CD14-positive monocyte (primary cell): Measurements from ENCODE around the gene PCGF6. TPM values are rescaled to one million over a fixed set of nuclear protein-coding genes. Genes with fewer than 3 reads are reported as not detected.

Experiments used
- DNase-seq, 3 donors: peaks; one replicate each; pipeline ENCODE4 v3.0.0-alpha.2; 2011 to 2022
- H2AFZ ChIP-seq: 2 replicates; pipeline ENCODE4 v1.6.0; 2012; ENCODE audit warnings: mild to moderate bottlenecking, low read depth, low read length, inconsistent platforms; ENCODE audit not compliant: insufficient read depth, poor library complexity, severe bottlenecking
- H3K27ac ChIP-seq, 2 donors: 1 replicate in 1 of 2; 2 replicates in 1 of 2; pipeline ENCODE4 v1.5.1; 2012 to 2013; ENCODE audit warnings: low read length in 2 of 2, control low read depth in 1 of 2, inconsistent platforms in 1 of 2, low read depth in 1 of 2, mild to moderate bottlenecking in 1 of 2
- H3K27me3 ChIP-seq, 2 donors: one replicate each; pipeline versions ENCODE4 v1.6.0 to v1.6.1; 2011 to 2013; ENCODE audit warnings: low read length in 2 of 2; ENCODE audit not compliant: control insufficient read depth in 2 of 2, insufficient read depth in 2 of 2
- H3K36me3 ChIP-seq, 2 donors: replicated peaks in 1 of 2; 1 replicate in 1 of 2; 2 replicates in 1 of 2; pipeline versions ENCODE4 v1.5.1 to v1.6.1; 2012 to 2013; ENCODE audit warnings: low read length in 2 of 2, control low read depth in 1 of 2, inconsistent platforms in 1 of 2, mild to moderate bottlenecking in 1 of 2; ENCODE audit not compliant: insufficient read depth in 2 of 2, control insufficient read depth in 1 of 2
- H3K4me1 ChIP-seq, 2 donors: 1 replicate in 1 of 2; 2 replicates in 1 of 2; pipeline versions ENCODE4 v1.5.1 to v1.6.1; 2012 to 2013; ENCODE audit warnings: low read length in 2 of 2, control low read depth in 1 of 2, inconsistent platforms in 1 of 2, mild to moderate bottlenecking in 1 of 2, moderate library complexity in 1 of 2; ENCODE audit not compliant: insufficient read depth in 2 of 2, control insufficient read depth in 1 of 2
- H3K4me2 ChIP-seq: replicated peaks from 2 replicates; pipeline ENCODE3; 2012; ENCODE audit warnings: low read length, moderate library complexity, mild to moderate bottlenecking; ENCODE audit not compliant: poor library complexity, severe bottlenecking; ENCODE audit errors: extremely low read depth
- H3K4me3 ChIP-seq, 3 experiments: fragments of 200-600 bp in 1 of 3; sonication (generic) in 1 of 3; replicated peaks in 1 of 3; 1 replicate in 2 of 3; 2 replicates in 1 of 3; pipeline ENCODE4 v1.5.1; 2011 to 2013; ENCODE audit warnings: low read length in 3 of 3, mild to moderate bottlenecking in 3 of 3, control low read depth in 2 of 3, low read depth in 2 of 3, inconsistent platforms in 1 of 3, moderate library complexity in 1 of 3
- H3K79me2 ChIP-seq: 2 replicates; pipeline ENCODE4 v1.6.0; 2012; ENCODE audit warnings: mild to moderate bottlenecking, control low read depth, inconsistent platforms, low read length, moderate library complexity; ENCODE audit not compliant: insufficient read depth
- H3K9ac ChIP-seq: 2 replicates; pipeline ENCODE4 v1.6.0; 2017; ENCODE audit warnings: low read length, mild to moderate bottlenecking; ENCODE audit not compliant: insufficient read depth, poor library complexity, severe bottlenecking
- H3K9me3 ChIP-seq, 2 donors: replicated peaks in 1 of 2; 1 replicate in 1 of 2; 2 replicates in 1 of 2; pipeline versions ENCODE4 v1.5.1 to v1.6.1; 2012 to 2013; ENCODE audit warnings: low read length in 2 of 2, control low read depth in 1 of 2; ENCODE audit not compliant: control insufficient read depth in 1 of 2, insufficient read depth in 1 of 2
- H4K20me1 ChIP-seq: 2 replicates; pipeline ENCODE4 v1.6.0; 2012; ENCODE audit warnings: mild to moderate bottlenecking, low read length, control low read depth, moderate library complexity; ENCODE audit not compliant: insufficient read depth
- H3K27ac Mint-ChIP-seq, 7 donors: one replicate each; pipeline ENCODE4 v1.8.0; 2020; ENCODE audit warnings: mild to moderate bottlenecking in 7 of 7, mixed read lengths in 7 of 7, moderate library complexity in 6 of 7, inconsistent platforms in 2 of 7
- H3K27me3 Mint-ChIP-seq, 3 donors: one replicate each; pipeline ENCODE4 v1.8.0; 2021 to 2022; ENCODE audit warnings: low read depth in 3 of 3, mild to moderate bottlenecking in 3 of 3, mixed read lengths in 3 of 3, moderate library complexity in 3 of 3, inconsistent platforms in 1 of 3
- H3K36me3 Mint-ChIP-seq, 2 donors: one replicate each; pipeline ENCODE4 v1.8.0; 2020; ENCODE audit warnings: mixed read lengths in 2 of 2, inconsistent platforms in 1 of 2, mild to moderate bottlenecking in 1 of 2
- H3K4me1 Mint-ChIP-seq: one replicate; pipeline ENCODE4 v1.8.0; 2020; ENCODE audit warnings: mild to moderate bottlenecking, mixed read lengths
- H3K4me3 Mint-ChIP-seq, 2 donors: one replicate each; pipeline ENCODE4 v1.8.0; 2020; ENCODE audit warnings: mild to moderate bottlenecking in 2 of 2, mixed read lengths in 2 of 2, moderate library complexity in 1 of 2
- H3K9me3 Mint-ChIP-seq, 7 donors: one replicate each; pipeline ENCODE4 v1.8.0; 2020 to 2022; ENCODE audit warnings: mixed read lengths in 7 of 7, mild to moderate bottlenecking in 6 of 7, moderate library complexity in 6 of 7, inconsistent platforms in 2 of 7
- CTCF ChIP-seq: fragments of 200-600 bp; IDR thresholded peaks from one replicate; pipeline ENCODE4 v1.8.0; 2022; ENCODE audit warnings: antibody characterized with exemption, mild to moderate bottlenecking
- WGBS: methylation state at CpG from one replicate; pipeline ENCODE4 v1.1.5; 2013; ENCODE audit warnings: missing lambda C conversion rate; ENCODE audit not compliant: insufficient coverage; 5-methylcytosine and 5-hydroxymethylcytosine counted together
- intact Hi-C, 2 donors: fragments of 100-400 bp; cut with micrococcal nuclease; formaldehyde crosslinking; loops; one replicate each; pipeline versions ENCODE4 v1.15.0 to v1.15.1; 2023
- polyA plus RNA-seq, 3 donors: library from polyadenylated mRNA; depleted of rRNA in 1 of 3; unstranded in 2 of 3; stranded (reverse) in 1 of 3; fragments of 300-500 nt in 2 of 3; fragments of >200 nt in 1 of 3; fragmentation: Illumina TruSeq in 2 of 3; gene quantifications; 1 replicate in 2 of 3; 2 replicates in 1 of 3; pipeline ENCODE4 v1.2.3, GENCODE V29; 2012 to 2021

PCGF6 gene
- polyA plus RNA-seq, 3 donors, result 3.4 to 6.2 (median 4.6) TPM

- H3K4me3 Mint-ChIP-seq, result no peak overlapping the region
- no peaks in the 10 kb centered on the region for H3K4me1 Mint-ChIP-seq
- peaks cover 0 to 2% (median 0%) of the 10 kb centered on the region in 7 donors for H3K9me3 Mint-ChIP-seq
- no peak overlapping the region for H3K27ac Mint-ChIP-seq
- no peak overlapping the region for H3K4me3 ChIP-seq
- no peak for DNase-seq
- H3K4me2 ChIP-seq, result no peak overlapping the region
- peaks cover 20 to 66% of the 10 kb centered on the region in 2 donors for H3K36me3 ChIP-seq
- H3K27me3 ChIP-seq, result no peaks in the 10 kb centered on the region
- intact Hi-C loops, result no loop called here
- TF ChIP-seq CTCF, result no peak
- no peak overlapping the region for H2AFZ ChIP-seq
- H3K9ac ChIP-seq, result no peak overlapping the region
- no peaks in the 10 kb centered on the region for H3K4me1 ChIP-seq
- no peaks in the 10 kb centered on the region for H4K20me1 ChIP-seq
- peaks cover 0 to 2% (median 0%) of the 10 kb centered on the region in 3 donors for H3K27me3 Mint-ChIP-seq
- H3K9me3 ChIP-seq, result no peaks in the 10 kb centered on the region
- no peak overlapping the region for H3K27ac ChIP-seq
- peaks cover 33 to 45% of the 10 kb centered on the region in 2 donors for H3K36me3 Mint-ChIP-seq
- H3K79me2 ChIP-seq, result no peaks in the 10 kb centered on the region
Measured at GRCh38 chr10:103316087-103316486, 34.9 kb downstream of the PCGF6 start.

- Histone ChIP-seq H3K4me1 (no peaks in the 10 kb centered on the region), H4K20me1 (no peaks in the 10 kb centered on the region), H3K27ac (no peak overlapping the region), H3K9ac (no peak overlapping the region), H3K9me3 (no peaks in the 10 kb centered on the region), H3K79me2 (no peaks in the 10 kb centered on the region), H3K4me2 (no peak overlapping the region), H3K27me3 (no peaks in the 10 kb centered on the region), H3K36me3 (peaks cover 22 to 82% of the 10 kb centered on the region in 2 donors), H2AFZ (no peak overlapping the region), H3K4me3 (no peak overlapping the region)
- peaks cover 45 to 69% of the 10 kb centered on the region in 2 donors for H3K36me3 Mint-ChIP-seq
- no peak for DNase-seq
- no CpG with 5 or more reads among the region's 1 CpG for WGBS
- no peak overlapping the region for H3K4me3 Mint-ChIP-seq
- intact Hi-C loops, result no loop called here
- no peak overlapping the region for H3K27ac Mint-ChIP-seq
- no peaks in the 10 kb centered on the region for H3K4me1 Mint-ChIP-seq
- H3K9me3 Mint-ChIP-seq, result no peaks in the 10 kb centered on the region
- H3K27me3 Mint-ChIP-seq, result peaks cover 0 to 3% (median 1%) of the 10 kb centered on the region in 3 donors
- no peak for TF ChIP-seq CTCF
Measured at GRCh38 chr10:103310197-103310596, 40.7 kb downstream of the PCGF6 start.
